NCI-H82 treated with DMSO at 0.1 percent for 48 hours (cell line): ENCODE measurements around the gene HSD11B2.

Source experiments
- DNase-seq: peaks from one replicate; lab custom pipeline; 2025; ENCODE audit not compliant: unreplicated experiment; lab: John Stamatoyannopoulos, UW

The HSD11B2 gene

DNA sequence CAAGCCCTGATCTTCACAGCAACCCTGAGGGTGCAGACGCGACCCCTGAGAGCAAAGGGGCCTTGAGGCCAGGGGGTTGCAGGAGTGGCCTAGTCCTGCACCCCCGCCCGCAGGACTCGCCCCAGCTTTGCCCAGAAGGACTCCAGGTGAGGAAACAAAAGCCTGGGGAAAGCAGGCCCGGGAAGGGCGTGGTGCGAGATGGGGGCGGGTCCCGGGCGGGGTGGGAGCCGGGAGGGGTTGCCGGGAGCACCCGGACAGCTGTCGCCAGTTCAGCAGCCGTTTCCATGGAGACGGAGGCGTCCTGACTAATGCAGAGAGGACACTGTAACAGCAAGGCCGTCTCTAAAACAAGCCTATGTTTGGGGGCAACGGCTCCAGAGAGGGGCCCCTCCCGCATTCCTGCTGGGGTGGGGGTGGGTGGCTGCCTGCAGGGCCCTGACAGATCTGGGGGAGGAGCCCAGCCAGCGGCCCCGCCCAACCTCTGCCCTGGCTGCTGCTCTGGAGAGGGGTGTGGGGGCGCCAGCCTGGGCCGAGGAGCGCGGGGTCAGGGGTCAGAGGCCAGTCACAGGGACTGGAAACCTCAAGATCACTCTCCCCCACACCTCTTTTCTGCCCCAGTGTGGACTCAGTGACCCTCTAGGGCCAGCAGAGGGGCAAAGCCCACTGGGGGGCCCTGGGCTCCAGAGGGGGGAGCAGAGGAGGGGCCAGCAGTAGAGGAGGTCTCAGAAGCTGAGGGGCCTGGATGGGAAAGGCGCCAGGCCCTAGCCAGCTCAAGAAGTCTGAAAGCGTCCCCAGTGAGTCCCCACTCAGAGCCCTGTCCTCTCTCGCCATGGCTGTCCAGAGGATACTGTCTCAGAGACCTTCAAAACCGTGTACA is 34.5 kb upstream of the HSD11B2 start:
- DNase-seq = peak; percentile 80

GRCh38 chr16:67397036-67397801 is 33.7 kb upstream of the HSD11B2 start:
- no peak for DNase-seq

DNA sequence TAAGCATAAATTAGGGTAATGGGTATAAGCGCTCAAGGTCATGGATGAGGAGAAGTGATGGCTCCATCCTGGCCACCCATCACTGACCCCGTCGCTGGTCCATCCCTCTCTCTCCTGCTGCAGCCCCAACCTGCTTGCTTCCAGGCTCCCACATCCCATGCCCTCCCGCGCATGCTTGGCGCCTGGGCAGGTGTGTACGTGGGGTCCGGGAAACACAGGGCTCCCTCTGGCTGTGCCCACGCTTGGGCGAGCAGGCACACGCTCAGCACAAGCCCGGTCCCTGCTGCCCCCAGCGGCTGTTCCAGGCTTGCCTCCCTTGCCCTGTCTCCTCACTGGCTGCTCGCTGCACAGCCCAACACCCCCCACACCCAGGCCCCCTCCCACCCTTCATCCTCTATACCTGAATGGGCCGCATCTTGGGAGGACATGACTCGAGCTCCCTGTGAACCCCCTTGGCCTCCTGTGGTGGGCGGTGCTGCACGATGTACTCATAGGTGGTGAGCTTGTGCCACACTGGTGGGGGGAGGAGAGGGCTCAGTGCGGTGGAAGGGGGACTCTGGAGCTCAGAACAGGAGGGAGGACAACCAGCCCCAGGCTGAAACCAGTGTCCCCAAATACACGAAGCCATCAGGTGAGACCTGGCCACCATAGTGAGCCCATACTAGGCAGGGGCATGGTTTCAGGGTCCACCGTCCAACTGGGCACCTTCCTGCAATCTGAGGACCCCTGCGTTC is 32.9 kb upstream of the HSD11B2 start:
- no peak for DNase-seq

DNA sequence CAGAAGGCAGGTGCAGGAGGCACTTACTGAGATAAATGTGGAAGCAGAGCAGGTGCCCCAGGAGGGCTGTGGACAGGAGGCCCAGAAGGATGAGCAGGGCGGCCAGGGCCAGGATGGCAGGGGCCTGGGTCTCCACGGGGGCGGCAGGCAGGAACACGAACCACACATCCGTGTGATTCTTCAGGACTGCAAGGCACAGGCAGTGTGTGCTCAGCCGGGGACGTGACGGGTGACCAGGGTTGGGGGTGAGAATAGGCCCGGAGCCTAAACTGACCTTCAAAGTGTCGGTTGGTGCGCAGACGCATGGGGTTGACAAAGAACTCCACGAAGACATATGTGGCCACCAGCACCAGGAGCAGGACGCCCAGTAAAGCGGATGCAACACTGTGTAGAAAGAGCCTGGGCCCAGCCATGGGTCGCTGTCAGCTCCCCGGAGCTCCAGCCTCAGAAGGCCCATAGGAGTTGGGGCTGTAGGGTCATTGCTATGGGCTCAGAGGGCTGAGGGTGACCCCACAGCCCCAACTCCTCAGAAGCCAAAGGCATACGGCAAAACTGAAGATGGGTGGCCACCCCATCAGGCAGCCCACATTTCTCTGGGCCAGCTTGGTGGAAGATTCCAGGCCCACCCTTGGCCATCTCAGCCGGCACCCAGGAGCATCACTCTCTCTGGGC is 32.2 kb upstream of the HSD11B2 start:
- no peak for DNase-seq

DNA sequence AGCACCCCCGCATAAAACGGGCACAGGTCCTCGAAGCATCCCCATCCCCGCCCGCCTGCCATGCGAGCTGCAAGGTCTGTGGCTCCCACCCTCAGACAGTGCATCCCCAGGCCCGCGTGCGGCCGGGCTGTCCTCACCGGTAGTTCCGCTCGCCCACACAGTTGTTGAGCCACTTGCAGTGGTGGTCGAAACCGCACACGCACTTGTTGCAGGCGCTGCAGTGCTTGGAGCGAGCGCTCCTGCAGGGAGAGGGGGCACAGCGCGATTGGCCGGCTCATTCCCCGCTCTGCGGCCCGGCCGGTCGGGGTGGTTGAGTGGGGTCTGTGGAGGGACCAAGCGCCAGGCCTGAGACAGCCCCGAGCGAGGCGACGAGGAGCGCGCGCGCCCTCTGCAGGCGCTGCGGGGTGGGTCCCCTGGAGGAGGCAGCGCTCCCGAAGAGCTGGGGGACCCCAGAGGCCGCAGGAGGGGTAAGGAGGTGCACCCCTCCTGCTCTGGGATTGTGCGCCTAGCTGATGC is 31.6 kb upstream of the HSD11B2 start:
- DNase-seq = no peak

- no peak for DNase-seq
Observed at GRCh38 chr16:67399749-67400704, 30.9 kb upstream of the HSD11B2 start.

GRCh38 chr16:67400901-67401300 is 30.0 kb upstream of the HSD11B2 start:
- no peak for DNase-seq

DNA sequence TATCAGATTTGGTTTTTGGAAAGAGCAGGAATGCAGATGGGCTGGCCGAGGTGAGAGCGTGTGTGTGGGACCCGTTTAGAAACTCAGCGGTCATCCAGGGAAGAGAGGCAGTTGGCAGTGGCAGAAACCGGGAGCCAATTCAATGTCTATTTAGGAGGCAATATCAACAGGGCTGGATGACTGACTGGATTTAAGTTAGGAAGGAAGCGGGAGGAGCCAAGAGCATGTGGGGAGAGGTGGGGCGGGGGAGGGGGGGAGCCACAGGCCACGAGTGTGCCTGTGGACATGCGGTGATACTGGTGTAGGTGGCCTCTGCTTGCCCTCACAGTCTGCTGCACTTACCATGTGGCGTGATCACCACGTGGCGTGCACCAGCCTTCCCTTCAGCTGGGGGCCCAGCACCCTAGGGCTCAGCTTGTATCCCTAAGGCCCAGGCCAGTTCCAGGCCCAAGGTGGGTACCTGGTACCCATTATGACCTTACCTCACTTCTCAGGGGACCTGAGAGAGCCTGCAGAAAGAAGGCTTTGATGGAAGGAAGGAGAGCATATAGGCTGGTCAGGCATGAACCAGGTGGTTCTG is 26.9 kb upstream of the HSD11B2 start:
- no peak for DNase-seq

GRCh38 chr16:67404740-67405226 is 26.1 kb upstream of the HSD11B2 start:
- DNase-seq = no peak

GRCh38 chr16:67405336-67405735 is 25.6 kb upstream of the HSD11B2 start:
- DNase-seq = no peak

- no peak for DNase-seq
Observed at GRCh38 chr16:67406111-67406971, 24.6 kb upstream of the HSD11B2 start.

GRCh38 chr16:67407176-67407787 is 23.6 kb upstream of the HSD11B2 start:
- no peak for DNase-seq

DNA sequence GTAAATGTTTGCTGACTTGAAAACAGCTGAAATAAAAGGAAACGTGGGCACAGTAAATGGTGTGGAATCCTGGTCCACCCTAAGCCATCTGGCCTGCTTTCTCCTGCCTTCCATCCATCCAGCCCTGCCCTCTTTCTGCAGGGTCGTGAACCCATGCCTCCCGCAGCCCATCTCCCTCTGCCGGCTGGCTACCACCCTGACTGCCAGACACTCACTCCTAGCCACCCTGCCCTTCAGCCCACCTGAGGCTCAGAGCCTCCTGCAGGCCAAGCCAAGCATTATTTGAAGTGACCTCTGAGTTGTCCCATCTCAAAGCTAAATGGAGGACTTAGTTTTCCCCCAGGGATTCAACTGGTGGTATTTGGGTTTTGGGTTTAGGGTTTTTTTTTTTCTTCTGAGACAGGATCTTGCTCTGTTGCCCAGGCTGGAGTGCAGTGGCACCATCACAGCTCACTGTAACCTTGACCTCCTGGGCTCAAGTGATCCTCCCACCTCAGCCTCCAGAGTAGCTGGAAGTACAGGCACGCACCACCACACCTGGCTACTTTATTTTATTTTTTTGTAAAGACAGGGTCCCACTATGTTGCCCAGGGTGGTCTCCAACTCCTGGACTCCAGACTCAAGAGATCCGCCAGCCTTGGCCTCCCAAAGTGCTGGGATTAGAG is 23.0 kb upstream of the HSD11B2 start:
- no peak for DNase-seq

- DNase-seq = no peak
Observed at GRCh38 chr16:67409631-67410030, 21.3 kb upstream of the HSD11B2 start.

DNA sequence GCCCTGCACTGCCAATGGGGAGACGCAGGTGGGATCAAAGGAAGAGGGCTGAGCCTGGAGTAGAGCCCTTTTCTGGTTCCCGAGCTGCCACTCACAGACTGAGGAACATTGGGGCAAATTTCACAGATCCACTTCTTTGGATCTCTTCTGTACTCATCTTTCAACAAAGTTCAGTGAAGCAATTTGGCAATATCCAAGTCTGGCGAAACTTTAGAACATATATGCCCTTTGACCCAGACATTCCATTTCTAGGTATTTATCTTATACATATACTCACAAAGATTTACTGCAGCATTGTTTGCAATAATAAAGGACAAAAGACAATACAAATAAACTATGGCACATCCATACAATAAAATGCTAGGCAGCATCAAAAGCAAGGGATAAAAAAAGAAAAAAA is 19.6 kb upstream of the HSD11B2 start:
- DNase-seq = no peak

DNA sequence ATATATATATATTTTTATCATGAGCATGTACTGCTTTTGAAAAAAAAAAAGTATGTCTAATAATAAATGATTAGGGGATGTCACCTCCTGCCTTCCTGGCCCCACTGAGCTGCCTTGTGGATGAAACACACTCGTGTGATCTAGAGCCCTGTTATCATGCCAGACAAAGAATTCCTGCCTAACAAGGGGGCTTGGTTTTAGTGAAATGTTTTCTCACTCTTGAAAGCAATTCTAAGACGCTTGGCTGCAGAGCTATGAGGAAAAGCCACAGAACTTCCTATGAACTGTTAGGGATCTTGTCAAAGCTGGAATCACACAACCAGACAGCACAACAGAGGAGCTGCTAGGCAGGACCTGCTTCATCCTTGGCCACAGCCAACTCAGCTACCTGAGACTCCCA is 18.6 kb upstream of the HSD11B2 start:
- no peak for DNase-seq
